ENCODE results near the gene GPC3.

GRCh38 chrX:133852837-133853356 is 132.5 kb downstream of the GPC3 start:
- TF ChIP-seq CTCF (IDR thresholded peaks at IDR 0.05) (no peak), POLR2AphosphoS5 (IDR thresholded peaks at IDR 0.05) (no peak)

Measured in esophagus muscularis mucosa (tissue), 3 donors.